DOHH2 (cell line): ENCODE data around the gene FCGR2B.
"Not testable (repeated sequence)": the region's sequence is repeated elsewhere in the genome, so short reads cannot be mapped to it uniquely, and the experiment has no call there.

Source experiments
- H3F3A ChIP-seq: fragments of 200-600 bp; sonication (generic), shearing (Covaris generic); 2 replicates; pipeline ENCODE4 v1.6.0; 2016; ENCODE audit warnings: antibody characterized with exemption, mild to moderate bottlenecking; ENCODE audit not compliant: control insufficient read depth, insufficient read depth
- H3K27ac ChIP-seq: fragments of 200-600 bp; sonication (generic); 2 replicates; pipeline ENCODE4 v1.5.1; 2014; ENCODE audit warnings: low read depth, mild to moderate bottlenecking, low read length, moderate library complexity
- H3K27me3 ChIP-seq: fragments of 200-600 bp; sonication (generic); 2 replicates; pipeline ENCODE4 v1.6.1; 2014; ENCODE audit warnings: mild to moderate bottlenecking, low read length, mixed read lengths; ENCODE audit not compliant: control insufficient read depth
- H3K36me3 ChIP-seq: fragments of 200-600 bp; sonication (generic); 2 replicates; pipeline ENCODE4 v1.6.1; 2014; ENCODE audit warnings: mild to moderate bottlenecking, low read length, moderate library complexity, mixed read lengths; ENCODE audit not compliant: control insufficient read depth
- H3K4me1 ChIP-seq: fragments of 200-600 bp; sonication (generic); 2 replicates; pipeline ENCODE4 v1.6.1; 2014; ENCODE audit warnings: mild to moderate bottlenecking, low read length, mixed read lengths; ENCODE audit not compliant: control insufficient read depth
- H3K4me2 ChIP-seq: fragments of 200-600 bp; sonication (generic); 2 replicates; pipeline ENCODE4 v1.6.0; 2014; ENCODE audit warnings: mild to moderate bottlenecking, low read length, moderate library complexity
- H3K4me3 ChIP-seq: fragments of 200-600 bp; sonication (generic); 2 replicates; pipeline ENCODE4 v1.5.1; 2014; ENCODE audit warnings: mild to moderate bottlenecking, low read length, mixed read lengths
- H3K79me2 ChIP-seq: fragments of 200-600 bp; sonication (generic); 2 replicates; pipeline ENCODE4 v1.6.1; 2014; ENCODE audit warnings: mild to moderate bottlenecking, low read length, mixed read lengths; ENCODE audit not compliant: control insufficient read depth
- H3K9me2 ChIP-seq: fragments of 200-600 bp; sonication (generic); replicated peaks from 2 replicates; pipeline ENCODE4 v1.6.1; 2014; ENCODE audit warnings: mild to moderate bottlenecking, low read length, mixed read lengths; ENCODE audit not compliant: control insufficient read depth
- H3K9me3 ChIP-seq: fragments of 200-600 bp; sonication (generic); 2 replicates; pipeline ENCODE4 v1.6.1; 2014; ENCODE audit warnings: antibody characterized with exemption, low read length, mixed read lengths; ENCODE audit not compliant: control insufficient read depth, insufficient read depth
- H4K20me1 ChIP-seq: fragments of 200-600 bp; sonication (generic); 2 replicates; pipeline ENCODE4 v1.6.0; 2014; ENCODE audit warnings: low read depth, mild to moderate bottlenecking, antibody characterized with exemption, low read length, moderate library complexity; ENCODE audit not compliant: control insufficient read depth, insufficient read depth
- TF ChIP-seq, protein P1 (sequence below): fragments of 200-600 bp; sonication (generic); IDR thresholded peaks from one replicate; pipeline ENCODE4 v1.5.1; 2014; ENCODE audit warnings: antibody characterized with exemption, mild to moderate bottlenecking, low read depth, low read length; ENCODE audit not compliant: poor library complexity, severe bottlenecking

The FCGR2B gene

DNA sequence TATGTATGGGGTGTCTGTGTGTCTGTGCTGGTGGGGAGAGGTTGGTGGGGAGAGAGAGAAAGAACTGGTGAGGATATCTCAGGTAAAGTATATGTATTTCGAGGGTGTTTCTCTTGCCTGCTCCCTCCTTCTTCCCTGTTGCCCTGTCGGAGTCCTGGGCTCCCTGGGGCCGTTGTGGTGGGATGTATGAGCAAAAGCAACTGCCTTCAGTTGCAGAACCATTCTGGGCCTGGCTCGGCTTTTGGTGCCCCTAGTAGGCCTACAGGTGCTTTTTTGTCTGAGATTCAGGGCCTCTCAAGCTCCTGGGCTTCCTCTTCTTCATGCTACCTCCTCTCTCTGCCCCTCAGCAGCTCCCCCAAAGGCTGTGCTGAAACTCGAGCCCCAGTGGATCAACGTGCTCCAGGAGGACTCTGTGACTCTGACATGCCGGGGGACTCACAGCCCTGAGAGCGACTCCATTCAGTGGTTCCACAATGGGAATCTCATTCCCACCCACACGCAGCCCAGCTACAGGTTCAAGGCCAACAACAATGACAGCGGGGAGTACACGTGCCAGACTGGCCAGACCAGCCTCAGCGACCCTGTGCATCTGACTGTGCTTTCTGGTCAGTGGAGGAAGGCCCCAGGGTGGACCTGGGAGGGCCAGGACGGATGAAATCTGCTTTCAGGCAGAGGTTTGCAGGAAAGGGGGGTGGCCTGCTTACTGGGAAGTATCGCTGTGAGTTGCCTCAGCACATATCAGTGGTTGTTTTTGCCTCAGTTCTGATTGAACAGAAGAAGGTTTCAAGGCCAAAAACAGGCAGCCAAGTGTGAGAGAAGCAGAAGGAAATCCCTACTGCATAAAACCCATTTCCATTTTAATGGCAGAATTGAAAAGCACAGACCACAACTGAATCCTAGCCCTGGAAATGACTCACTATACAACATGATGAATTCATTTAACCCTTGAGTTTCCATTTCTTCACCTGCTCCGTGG, 8.4 kb downstream of the FCGR2B start:
- H3K36me3 ChIP-seq, H3K79me2 ChIP-seq, H4K20me1 ChIP-seq, H3K4me2 ChIP-seq, H3K4me1 ChIP-seq, H3K27me3 ChIP-seq, H3K27ac ChIP-seq, H3K9me2 ChIP-seq, H3F3A ChIP-seq, H3K9me3 ChIP-seq, H3K4me3 ChIP-seq: not testable (repeated sequence)

DNA sequence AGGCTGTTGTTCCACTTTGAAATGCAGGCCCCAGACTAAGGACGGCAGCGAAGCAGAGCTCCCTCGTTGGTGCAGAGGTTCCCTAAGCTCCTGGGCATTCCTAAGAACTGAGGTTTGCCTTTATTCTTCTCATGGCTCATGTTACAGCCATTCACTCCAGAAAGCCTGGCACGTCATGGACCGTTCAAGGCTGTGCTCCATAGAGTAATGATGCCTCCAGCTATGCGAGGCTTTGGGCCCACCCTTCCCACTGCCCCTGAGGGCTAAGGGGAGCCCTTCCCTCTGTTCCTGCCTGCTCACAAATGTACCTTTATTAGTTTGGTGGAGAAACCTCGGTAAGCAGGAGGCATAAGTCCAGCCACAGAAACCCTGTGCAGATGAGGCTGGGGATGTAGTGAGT, 10.5 kb downstream of the FCGR2B start:
- not testable (repeated sequence) for H3K4me2 ChIP-seq, H3K9me3 ChIP-seq, H3K4me1 ChIP-seq, H3K4me3 ChIP-seq, H3K9me2 ChIP-seq, H3K27ac ChIP-seq, H3K36me3 ChIP-seq, H3F3A ChIP-seq, H3K27me3 ChIP-seq, H3K79me2 ChIP-seq, H4K20me1 ChIP-seq

DNA sequence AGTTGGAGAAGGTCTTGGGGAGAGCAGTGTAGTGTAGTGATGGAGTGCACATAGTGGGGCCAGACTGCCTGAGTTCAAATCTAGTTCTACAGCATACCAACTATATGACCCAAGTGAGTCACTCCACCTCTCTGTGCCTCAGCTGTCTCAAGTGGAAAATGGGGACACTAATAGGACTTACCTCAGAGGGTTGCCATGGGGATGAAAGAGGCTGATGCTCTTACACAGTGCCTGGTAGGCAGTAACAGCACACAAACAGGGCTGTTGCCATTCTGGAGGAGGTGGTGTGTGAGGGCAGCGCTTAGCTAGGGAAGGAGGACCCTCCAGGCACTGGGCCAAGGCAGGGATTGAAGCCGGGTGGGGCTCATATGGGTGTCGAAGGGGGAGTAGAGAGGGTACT, 11.5 kb downstream of the FCGR2B start:
- not testable (repeated sequence) for H3F3A ChIP-seq, H3K4me1 ChIP-seq, H3K9me2 ChIP-seq, H3K36me3 ChIP-seq, H3K9me3 ChIP-seq, H4K20me1 ChIP-seq, H3K27ac ChIP-seq, H3K27me3 ChIP-seq, H3K4me2 ChIP-seq, H3K4me3 ChIP-seq, H3K79me2 ChIP-seq

DNA sequence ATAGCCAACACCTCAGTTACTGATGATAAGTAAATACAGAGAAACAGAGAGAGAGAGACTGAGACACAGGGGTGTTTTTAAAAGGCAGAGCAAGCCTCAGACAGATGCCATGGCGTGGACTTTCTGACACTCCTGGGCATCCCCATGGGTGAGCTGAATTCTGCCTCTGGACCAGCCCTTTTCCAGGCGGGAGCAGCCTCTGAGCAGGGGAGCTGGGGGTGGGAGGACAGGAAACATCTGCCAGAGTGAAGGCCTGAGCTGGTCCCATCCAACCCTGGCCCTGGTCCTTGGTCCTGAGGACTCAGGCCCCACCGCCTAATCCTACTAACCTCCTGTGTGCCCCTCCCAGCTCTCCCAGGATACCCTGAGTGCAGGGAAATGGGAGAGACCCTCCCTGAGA, 12.0 kb downstream of the FCGR2B start:
- H3K36me3 ChIP-seq, H3K9me2 ChIP-seq, H3K4me1 ChIP-seq, H3F3A ChIP-seq, H3K27me3 ChIP-seq, H3K4me2 ChIP-seq, H3K27ac ChIP-seq, H3K9me3 ChIP-seq, H4K20me1 ChIP-seq, H3K4me3 ChIP-seq, H3K79me2 ChIP-seq: not testable (repeated sequence)

DNA sequence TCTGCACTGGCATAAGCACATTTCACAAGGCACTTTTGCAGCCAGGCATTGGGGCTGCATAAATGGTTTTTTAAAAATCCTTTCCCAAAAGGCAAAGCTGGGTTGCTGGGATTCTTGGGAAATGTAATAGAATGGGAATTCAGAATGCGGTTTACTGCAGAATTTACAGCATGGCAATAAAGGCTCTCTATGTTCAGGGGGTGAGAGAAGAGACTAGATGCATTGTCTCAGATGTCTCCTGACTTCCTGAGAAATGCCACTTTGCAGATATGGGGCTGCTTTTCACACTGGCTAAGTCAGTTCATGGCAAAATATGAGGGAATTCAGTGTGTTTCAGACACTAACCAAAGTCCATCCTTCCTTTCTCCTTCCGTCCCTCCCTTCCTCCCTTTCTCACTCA, 13.5 kb downstream of the FCGR2B start:
- H3K4me3 ChIP-seq = no peak overlapping the region
- H3K27ac ChIP-seq = no peak overlapping the region
- H3K4me1 ChIP-seq = peaks cover 5% of the 10 kb centered on the region
- H3F3A ChIP-seq = no peaks in the 10 kb centered on the region
- H3K4me2 ChIP-seq = no peak overlapping the region
- H3K9me2 ChIP-seq = no peaks in the 10 kb centered on the region
- H3K27me3 ChIP-seq = no peaks in the 10 kb centered on the region
- TF ChIP-seq, protein P1, sequence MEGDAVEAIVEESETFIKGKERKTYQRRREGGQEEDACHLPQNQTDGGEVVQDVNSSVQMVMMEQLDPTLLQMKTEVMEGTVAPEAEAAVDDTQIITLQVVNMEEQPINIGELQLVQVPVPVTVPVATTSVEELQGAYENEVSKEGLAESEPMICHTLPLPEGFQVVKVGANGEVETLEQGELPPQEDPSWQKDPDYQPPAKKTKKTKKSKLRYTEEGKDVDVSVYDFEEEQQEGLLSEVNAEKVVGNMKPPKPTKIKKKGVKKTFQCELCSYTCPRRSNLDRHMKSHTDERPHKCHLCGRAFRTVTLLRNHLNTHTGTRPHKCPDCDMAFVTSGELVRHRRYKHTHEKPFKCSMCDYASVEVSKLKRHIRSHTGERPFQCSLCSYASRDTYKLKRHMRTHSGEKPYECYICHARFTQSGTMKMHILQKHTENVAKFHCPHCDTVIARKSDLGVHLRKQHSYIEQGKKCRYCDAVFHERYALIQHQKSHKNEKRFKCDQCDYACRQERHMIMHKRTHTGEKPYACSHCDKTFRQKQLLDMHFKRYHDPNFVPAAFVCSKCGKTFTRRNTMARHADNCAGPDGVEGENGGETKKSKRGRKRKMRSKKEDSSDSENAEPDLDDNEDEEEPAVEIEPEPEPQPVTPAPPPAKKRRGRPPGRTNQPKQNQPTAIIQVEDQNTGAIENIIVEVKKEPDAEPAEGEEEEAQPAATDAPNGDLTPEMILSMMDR = no peak
- H3K9me3 ChIP-seq = no peaks in the 10 kb centered on the region
- H4K20me1 ChIP-seq = no peaks in the 10 kb centered on the region
- H3K79me2 ChIP-seq = no peaks in the 10 kb centered on the region
- no peaks in the 10 kb centered on the region for H3K36me3 ChIP-seq
